Activated naive CD4-positive, alpha-beta T cell treated with anti-CD3 and anti-CD28 coated beads, Interleukin-2, amount 50 U/mL, for 16 hours (primary cell): Measurements from ENCODE around the gene KLK3.

ENCODE experiments used
- DNase-seq: peaks from one replicate; pipeline ENCODE4 v3.0.0-alpha.2; 2020

KLK3 gene

GRCh38 chr19:50908336-50908735 lies 53.6 kb downstream of the KLK3 start:
- no peak for DNase-seq

GRCh38 chr19:50909240-50910070 lies 54.7 kb downstream of the KLK3 start:
- peak; percentile 34 for DNase-seq
